Measurements from ENCODE around the gene LRP5.

The LRP5 gene

DNA sequence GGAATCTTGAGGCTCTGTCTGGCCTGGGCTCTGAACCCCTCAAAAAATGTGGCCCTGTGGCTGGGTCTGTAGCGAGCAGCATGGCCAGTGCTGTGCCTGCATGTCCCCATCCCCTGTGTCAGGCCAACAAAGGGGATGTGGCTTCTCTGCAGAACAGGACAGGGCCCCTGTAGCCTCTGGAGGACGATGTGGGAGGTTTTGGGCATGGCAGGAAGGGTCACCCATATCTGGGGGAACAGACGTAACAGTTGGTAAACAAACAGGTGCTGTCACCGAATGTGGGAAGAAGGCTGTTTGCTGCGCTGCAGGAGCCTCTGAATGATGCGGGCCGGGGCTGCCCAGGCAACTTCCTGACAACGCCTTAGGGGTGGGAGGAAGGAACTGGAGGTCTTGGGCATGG lies 35.0 kb downstream of the LRP5 start:
- no peak for DNase-seq (ENCODE audit: low spot score)

DNA sequence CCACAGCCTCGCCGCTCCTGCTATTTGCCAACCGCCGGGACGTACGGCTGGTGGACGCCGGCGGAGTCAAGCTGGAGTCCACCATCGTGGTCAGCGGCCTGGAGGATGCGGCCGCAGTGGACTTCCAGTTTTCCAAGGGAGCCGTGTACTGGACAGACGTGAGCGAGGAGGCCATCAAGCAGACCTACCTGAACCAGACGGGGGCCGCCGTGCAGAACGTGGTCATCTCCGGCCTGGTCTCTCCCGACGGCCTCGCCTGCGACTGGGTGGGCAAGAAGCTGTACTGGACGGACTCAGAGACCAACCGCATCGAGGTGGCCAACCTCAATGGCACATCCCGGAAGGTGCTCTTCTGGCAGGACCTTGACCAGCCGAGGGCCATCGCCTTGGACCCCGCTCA lies 35.5 kb downstream of the LRP5 start:
- no peak for DNase-seq (ENCODE audit: low spot score)

DNA sequence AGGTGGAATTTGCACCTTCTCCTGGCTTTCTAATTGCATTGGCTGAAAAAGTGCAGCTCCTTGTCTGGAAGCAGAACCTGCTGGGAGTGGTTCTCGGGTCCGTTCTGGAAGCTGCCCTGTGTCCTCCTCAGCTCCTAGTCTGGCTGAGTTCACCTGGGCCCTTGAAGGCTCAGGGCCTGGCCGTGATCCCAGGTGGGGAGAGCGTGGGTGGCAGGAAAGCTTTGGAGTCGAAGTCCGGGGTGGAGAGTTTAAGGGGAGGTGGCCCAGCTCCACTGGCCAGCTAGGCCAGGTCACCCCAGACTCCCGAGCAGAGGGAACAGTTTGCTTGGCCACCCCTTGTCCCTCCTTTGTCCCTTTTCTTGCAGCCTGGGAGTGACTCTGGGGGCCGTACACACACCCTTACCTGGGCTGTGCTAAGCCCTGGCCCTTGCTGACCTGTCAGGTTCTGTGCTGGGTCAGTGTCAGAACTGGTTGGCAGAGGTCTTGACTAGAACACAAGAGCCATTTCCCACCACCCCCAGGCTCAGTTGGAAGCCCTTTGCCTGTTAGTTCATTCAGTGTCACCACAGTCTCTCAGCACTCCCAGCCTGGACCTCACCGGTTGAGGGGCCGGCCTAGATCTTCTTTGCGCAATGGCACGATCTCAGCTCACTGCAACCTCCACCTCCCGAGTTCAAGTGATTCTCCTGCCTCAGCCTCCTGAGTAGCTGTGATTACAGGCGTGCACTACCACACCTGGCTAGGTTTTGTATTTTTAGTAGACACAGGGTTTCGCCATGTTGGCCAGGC lies 37.3 kb downstream of the LRP5 start:
- no peak for DNase-seq (ENCODE audit: low spot score)

DNA sequence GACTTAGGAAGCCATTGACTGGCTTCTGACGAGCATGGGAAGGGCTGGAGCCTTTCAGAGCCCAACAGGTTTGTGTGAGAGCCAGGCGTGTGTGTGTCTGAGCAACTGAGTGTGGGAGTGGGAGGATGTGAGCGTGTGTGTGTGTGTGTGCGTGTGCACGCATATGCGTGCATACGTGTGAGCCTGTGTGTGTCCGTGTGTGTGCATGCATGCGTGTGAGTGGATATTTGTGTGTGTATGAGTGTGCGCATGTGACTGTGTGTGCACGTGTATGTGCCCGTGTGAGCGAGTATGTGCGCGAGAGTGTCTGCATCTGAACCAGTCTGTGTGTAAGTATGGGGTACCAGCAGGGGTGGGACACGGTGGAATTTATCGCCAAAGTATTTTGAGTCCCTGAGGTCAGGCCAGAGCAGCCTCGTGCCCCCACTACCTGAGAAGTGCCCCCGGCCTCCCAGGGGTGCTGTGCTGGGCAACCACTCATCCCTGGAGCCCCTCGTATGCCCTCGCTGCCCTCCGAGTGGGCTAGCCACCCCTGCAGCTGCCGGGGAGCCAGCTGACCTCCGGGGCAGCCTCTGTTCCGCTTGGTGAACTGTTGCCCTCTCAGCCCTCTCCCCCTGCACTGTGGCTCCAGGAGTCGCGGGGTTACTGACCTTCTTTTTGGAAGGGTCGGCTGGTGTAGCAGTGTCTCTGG lies 38.5 kb downstream of the LRP5 start:
- no peak for DNase-seq (ENCODE audit: low spot score)

DNA sequence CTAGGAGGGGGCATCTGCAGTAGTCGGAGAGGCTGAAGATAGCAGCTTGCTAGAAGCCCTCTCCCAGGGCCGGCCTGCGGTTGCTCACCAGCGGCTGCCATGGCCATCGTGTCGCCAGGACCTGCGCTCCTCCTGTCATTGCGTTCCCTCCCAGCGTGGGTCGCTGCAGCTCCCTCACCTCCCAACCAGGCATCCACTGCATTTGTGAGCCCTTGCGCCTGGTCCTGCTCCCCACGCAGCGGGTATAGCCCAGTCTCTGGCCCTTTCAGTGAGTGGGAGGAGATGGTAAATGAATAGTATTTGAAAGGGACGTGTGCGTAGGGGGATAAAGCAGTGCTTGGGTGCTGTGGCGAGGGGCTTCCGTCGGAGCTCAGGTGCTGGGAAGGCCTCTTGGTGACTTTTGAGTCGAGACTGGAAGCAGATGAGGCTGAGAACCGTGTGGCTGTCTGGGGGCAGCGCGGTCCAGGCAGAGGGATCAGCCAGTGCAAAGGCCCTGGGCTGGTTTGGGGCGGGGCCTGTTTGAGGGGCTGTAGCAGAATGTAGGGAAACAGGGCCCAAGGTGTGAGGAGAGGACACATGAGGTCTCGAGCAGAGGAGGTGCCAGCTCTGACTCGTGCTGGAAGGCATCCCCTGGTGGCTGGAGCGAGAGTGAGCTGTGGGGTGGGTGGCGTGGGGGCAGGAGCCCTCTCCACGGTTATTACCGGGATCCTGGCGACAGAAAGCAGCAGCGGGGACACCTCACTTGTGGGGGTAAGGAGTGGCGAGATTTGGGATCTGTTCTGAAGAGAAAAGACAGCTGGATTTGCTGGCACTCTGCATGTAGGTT lies 39.3 kb downstream of the LRP5 start:
- DNase-seq (ENCODE audit: low spot score): no peak

DNA sequence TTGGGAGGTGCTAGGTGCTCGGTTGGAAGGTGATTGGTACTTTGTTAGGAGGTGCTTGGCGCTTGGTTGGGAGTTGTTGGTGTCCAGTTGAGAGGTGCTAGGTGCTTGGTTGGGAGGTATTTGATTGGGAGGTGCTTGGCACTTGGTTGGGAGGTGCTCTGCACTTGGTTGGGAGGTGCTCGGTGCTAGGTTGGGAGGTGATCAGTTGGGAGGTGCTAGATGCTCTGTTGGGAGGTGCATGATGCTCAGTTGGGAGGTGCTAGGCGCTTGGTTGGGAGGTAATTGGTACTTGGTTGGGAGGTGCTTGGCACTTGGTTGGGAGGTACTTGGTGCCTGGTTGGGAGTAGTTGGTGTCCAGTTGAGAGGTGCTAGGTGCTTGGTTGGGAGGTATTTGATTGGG lies 40.2 kb downstream of the LRP5 start:
- no peak for DNase-seq (ENCODE audit: low spot score)

DNA sequence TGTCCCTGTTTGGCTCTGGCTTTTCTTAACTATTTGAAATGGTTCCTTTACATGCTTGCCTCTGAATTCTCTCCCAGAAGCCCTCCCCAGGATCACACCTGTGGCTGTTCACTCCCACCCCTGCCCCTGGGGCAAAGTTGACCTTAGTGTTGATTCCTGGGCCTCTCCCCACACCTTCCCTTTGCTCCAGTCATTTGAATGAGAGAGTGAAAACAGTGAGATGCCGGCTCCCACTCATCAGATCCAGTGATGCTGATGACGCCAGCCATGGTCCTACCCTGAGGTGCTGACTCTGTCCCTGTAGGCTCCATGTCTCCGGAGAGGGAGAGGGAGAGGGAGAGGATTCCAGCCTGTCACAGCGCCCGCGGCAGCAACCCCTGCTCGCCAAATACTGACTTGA lies 40.7 kb downstream of the LRP5 start:
- no peak for DNase-seq (ENCODE audit: low spot score)

DNA sequence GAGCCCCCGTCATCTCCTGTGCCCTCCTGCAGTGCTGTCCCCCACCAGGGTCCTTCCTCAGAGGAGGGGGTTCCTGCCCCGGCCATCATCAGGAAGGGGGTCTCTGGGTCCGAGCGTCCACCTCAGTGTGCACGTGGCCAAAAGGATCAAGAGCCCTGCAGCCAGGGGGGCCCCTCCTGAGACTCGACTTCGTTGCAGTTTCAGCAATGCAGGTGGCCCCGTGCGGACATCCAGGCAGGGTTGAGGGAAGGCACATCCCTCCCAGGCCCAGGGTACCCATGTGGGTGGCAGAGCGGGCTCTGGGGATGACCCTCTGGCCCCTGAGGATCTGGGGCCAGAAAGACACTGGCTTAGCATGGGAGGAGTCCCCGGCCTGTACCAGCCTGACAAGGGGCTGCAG lies 41.3 kb downstream of the LRP5 start:
- no peak for DNase-seq (ENCODE audit: low spot score)

DNA sequence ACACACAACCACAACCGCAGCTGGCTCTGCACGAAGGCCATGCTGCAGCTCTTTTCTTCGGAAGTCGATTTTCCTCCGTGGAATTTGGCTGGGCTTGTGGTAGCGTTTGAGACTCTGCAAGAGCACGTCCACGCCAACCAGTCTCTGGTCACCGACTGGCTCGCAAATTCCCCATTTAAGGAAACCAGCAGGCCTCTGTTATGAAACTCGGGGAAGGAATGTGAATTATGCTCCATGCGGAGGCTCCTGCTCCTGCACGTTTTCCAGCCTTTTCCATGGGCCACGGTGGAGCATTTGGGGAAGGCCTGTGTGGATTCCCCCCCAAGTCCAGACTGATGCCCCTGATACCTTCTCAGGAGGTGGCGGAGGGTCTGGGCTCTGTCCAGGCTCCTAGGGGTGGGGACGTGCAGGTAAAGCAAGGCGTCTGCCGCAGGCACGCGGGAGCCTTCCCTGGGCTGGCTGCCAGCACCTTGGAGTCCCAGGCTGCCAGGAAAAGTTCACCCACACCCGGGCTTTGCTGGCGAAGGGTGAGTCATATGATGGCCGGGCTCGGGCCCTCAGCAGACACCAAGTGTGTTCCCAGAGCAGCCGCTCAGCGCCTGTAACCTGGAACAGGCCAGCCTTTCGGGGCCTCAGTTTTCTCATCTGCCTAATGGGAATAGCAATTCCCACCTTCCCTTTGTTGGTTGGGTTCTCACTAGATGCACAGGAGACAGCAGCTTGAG lies 41.9 kb downstream of the LRP5 start:
- DNase-seq (ENCODE audit: low spot score): no peak

DNA sequence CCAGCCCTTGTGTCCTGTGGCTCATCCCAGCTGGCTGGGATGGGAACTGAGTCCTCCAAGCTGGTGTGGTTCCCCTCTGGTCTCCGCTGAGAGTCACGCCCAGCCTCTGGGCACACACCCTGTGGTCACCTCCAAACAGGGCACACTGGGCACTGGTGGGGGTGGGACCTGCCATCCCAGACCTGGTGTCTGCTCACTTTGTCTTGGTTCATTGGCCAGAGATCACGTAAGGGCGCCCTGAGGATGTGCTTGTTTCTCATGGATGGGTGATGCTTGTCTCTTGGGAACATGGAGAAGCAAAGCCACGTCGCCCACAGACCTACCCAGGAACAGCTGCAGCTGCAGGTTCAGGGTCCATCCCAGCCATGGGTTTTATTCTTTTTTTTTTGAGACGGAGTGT lies 43.1 kb downstream of the LRP5 start:
- DNase-seq (ENCODE audit: low spot score): no peak

DNA sequence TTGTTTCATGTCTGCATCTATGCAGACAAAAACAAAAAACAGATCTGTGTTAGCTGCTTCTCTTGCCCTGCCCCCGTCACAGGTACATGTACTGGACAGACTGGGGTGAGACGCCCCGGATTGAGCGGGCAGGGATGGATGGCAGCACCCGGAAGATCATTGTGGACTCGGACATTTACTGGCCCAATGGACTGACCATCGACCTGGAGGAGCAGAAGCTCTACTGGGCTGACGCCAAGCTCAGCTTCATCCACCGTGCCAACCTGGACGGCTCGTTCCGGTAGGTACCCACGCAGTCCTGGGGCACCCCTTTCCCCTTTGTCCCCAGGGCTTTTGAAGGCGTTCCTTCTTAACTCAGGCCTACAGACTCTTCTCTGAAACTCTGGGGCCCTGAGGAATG lies 45.2 kb downstream of the LRP5 start:
- DNase-seq (ENCODE audit: low spot score): no peak

DNA sequence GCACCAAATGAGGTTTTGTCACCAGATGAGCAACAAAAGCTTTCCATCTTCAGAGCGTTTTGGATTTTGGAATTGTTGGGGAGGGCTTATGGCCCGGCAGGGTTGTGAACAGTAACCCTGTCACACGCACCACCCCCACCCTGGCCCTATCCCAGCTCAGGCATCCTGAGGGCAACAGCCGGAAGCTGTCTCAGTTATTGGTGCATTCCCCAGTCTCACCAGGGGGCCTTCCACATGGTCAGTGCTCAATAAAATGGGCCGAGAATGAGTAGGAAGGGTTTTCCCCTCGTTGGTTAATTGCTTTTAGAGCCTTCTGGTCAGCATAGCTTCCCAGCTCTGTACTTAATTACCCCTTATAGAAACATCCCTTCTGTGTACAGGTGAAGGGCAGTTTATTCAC lies 46.0 kb downstream of the LRP5 start:
- no peak for DNase-seq (ENCODE audit: low spot score)

DNA sequence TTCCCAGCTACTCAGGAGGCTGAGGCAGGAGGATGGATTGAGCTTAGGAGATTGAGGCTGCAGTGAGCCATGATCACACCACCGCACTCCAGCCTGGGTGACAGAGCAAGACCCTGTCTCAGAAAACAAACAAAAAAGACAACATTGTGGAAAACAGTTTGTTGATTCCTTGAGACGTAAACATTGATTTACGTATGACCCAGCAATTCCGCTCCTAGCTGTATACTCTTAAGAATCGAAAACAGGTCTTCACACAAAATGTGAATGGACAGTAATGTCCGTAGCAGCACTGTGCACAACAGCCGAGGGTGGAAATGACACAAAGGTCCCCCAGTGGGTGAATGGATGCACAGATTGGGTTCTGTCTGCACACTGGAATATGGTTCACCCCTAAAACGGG lies 49.3 kb downstream of the LRP5 start:
- no peak for DNase-seq (ENCODE audit: low spot score)

DNA sequence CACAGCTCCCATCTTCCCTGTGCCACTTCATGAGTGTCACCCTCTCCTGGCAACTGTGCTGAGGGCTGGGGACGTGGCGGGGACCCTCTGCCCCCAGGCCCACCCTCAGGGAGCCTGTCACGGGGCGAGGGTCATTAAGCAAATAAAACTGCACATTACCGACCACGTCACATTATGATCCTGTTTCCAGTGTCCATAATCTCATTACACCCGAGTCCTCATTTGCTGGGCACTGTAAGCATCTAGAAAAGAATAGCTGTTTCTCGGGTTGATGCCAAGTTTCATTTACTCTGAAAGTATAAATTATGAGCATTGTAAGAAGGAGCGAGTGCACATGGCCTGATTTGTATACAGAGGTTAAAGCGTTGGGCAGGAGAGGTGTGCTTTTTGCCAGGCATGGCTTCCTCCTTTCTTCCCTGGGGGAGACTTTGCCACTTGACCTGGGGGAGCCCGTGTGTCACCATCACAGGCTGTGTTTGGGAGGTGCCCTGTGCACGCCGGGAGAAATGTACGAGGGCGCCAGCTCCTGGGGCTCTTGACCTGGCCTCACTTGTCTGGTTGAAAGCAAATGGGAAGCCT lies 50.5 kb downstream of the LRP5 start:
- DNase-seq (ENCODE audit: low spot score): no peak

DNA sequence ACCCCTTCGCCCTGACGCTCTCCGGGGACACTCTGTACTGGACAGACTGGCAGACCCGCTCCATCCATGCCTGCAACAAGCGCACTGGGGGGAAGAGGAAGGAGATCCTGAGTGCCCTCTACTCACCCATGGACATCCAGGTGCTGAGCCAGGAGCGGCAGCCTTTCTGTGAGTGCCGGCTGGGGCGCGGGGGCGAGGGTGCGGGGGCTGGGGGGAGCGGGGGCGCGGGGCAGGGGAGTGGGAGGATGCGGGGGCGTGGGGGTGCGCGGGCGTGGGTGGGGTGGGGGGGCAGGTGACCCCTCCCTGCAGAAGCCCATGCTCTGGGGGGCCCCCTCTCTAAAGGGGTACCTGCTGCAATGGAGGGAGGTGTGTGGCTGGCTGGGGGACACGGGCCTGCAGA lies 51.4 kb downstream of the LRP5 start:
- no peak for DNase-seq (ENCODE audit: low spot score)

DNA sequence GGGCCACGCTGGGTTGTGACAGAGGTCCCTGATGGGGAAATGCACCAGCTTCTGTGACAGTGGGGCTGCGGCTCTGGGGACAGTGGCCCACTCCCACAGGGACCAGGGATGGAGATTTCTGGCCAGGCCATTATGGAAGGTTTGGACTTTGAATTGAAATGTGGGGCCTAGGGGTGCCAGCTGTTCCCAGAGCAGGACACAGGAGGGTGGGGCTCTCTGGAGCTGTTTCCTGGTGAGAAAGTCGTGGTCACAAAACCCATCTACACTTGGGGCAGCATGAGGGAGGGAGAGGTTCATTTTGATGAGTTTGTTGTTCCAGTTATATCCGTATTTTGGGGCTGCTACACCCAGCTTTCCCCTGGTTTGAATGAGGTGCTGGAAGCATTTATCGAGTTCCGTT lies 52.2 kb downstream of the LRP5 start:
- DNase-seq (ENCODE audit: low spot score): no peak

DNA sequence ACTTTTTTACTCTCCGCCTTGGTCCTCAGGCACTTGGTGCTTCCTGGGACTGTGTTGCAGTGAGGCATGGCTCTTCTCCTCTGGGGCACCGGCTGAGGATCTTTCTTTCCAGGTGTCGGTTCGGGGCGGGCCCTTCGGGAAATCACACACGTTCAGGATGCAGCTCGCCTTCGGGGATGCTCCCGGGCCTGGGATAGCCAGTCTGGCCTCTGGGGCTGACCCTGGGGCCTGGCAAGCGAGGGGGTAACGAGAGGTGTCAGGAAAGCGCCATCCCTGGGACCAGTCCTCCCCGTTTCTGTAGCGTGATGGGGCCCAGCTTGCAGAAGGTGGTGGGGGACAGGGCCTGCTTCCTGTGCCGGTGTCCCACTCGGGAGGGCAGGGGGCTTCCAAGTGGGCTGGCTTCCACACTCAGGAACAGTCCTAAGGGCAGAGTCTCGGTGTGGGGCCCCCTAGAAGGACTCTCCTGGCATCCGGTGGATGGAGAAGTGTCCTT lies 53.6 kb downstream of the LRP5 start:
- no peak for DNase-seq (ENCODE audit: low spot score)

DNA sequence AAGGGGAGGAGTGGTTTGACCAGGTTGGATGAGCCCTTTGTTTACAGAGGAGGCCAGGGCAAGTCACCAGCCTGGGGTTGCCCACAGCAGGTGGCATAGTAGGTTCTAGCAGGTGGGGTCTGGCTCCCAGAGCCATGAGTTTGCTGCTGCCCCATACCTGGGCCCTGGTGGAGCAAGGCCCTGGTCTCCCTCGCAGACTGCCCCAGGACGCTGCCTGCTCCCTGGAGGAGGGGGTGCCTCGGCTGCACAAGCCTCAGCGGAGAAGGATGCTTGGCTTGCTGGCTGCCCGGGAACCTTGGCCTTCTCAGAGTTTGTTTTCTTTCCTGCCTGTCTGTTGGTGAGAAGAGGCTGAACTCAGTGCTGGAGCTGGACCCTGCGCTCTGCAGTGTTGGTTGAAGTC lies 54.9 kb downstream of the LRP5 start:
- no peak for DNase-seq (ENCODE audit: low spot score)

DNA sequence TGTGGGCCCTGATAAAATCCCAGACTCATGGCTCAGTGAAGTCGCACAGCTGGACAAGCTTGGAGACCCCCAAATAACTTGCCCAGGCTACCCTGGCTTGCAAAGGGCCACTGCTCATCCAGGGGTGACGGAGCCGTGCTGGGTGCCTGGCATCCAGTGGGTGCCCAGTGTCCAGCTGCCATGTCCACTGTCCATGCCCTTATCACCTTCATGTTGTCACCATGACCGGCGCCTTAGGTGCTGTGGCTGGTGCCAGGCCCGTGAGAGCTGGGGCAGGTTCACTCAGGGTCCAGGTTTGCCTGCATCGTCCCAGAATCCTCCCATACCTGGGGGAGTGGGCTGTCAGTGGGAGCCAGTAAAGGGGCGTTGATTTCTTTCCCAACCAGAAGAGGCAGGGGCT lies 57.4 kb downstream of the LRP5 start:
- DNase-seq (ENCODE audit: low spot score): no peak

DNA sequence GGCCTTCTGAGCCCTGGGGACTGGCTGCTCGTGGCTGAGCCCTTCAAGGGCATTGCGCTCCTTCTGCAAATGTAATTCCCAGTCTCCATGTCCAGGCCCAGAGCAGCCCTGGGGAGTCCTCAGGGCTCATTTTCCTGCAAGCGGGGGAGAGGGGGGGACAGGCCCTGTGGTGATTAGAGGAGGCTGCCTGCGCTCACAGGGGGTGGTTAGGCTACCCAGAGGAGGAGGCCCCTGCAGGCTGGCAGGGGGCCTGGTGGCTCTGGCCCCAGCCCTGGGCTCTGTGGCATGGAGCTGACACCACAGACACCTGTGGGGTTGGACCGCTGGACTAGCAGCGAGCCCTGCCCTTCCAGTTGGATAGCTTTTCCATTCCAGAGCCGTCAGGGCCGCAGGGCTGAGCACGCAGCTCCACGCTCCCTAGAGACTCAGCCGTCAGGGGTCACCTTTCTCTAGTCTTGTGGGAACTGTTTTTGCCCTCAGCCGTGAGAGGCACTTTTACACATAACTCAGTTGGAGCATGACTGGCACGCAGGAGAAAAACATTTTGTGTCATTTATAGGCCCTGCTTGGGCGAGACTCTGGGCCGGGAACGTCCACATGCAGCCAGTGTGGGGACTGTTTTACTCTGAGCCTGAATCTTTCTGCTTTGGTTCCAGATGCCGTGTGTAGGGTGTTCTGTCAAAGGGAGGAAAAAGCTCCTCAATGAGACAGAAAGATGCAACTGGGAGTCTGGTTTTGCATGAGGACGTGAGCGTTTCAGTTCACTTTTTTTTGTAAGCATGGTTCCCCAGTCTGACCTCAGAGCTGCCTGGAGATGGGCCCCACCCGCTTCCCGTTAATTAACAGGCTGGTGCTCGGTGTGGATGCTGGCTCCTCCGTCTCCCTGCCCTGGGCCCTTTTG lies 58.1 kb downstream of the LRP5 start:
- DNase-seq (ENCODE audit: low spot score): no peak
